ENCODE results near the gene ACVR1B. TPM values are rescaled to one million over a fixed set of nuclear protein-coding genes. Genes with fewer than 3 reads are reported as not detected.

ACVR1B gene
- total RNA-seq, 1 donor from 2014 or later, result 23.9 TPM

Other genes with a start within 250 kb of the ACVR1B start
- 4.0 TPM for gene FIGNL2, start 103.0 kb upstream of the ACVR1B start, total RNA-seq
- 0.76 TPM for gene ANKRD33, start 63.6 kb upstream of the ACVR1B start, total RNA-seq
- 57.6 TPM for gene ACVRL1, start 44.2 kb upstream of the ACVR1B start, total RNA-seq
- 124 TPM for gene TAMALIN, start 55.2 kb downstream of the ACVR1B start, total RNA-seq
- 688 TPM for gene NR4A1, start 99.7 kb downstream of the ACVR1B start, total RNA-seq
- gene ATG101, start 118.3 kb downstream of the ACVR1B start, total RNA-seq, result 28.2 TPM
- 12.4 TPM for gene SMIM41, start 128.0 kb downstream of the ACVR1B start, total RNA-seq
- 0.13 TPM for gene KRT80, start 240.3 kb downstream of the ACVR1B start, total RNA-seq